ENCODE data around the gene N4BP3.

DNA sequence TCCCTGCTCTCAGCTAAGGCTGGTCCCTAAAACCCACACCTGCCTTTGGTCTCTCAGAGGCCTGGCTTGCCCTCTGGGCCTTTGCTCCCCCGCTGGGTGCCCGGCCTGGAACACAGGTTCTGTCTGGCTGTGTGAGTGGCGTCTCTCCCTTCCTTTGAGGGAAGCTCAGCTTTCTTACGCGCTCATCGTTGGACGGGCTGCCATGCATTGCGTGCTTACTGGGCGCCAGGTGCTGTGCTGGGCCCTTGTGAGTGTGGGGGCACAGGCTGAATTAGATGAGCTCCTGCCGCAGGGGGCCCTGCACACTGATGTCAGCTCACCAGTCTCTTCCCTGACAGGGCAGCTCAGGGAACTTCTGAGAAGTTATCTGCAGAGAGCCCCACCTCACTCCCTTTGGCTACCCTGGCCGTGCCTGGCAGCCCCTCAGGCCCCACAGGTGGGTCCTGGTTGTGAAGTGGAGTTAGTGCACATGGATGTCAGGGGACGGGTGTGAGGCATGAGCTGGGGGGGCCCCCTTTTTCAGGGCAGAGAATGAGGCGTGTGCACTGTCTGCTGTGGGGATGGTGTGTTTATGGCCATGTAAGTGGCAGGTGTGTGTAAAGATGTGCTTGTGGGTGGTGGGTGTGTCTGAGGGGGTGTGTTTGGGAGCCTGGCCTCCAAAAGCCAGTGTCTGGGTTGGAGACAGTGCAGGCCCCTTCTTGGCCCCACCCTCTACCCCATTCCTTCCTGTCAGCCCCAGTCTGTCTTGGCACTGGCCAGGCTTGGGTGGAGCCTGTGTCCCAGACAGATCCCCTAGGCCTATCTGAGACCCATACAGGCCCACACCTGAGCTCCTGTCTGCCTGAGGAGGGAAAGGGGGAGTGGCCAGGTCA lies 10.0 kb downstream of the N4BP3 start:
- no peak for TF ChIP-seq POLR2AphosphoS5 (IDR thresholded peaks at IDR 0.05; ENCODE audit: low read depth, low read length)
- TF ChIP-seq TAF1 (IDR thresholded peaks at IDR 0.05; ENCODE audit: borderline replicate concordance, low read depth, low read length): no peak
- TF ChIP-seq POLR2A (IDR thresholded peaks at IDR 0.05; ENCODE audit: low read depth, low read length): no peak
